Keratinocyte (primary cell): Measurements from ENCODE around the gene CLCN7. TPM values are rescaled to one million over a fixed set of nuclear protein-coding genes. Genes with fewer than 3 reads are reported as not detected.

ENCODE experiments used
- DNase-seq: peaks from one replicate; pipeline ENCODE4 v3.0.0-alpha.2; 2011; ENCODE audit warnings: low read depth, missing footprints, low spot score
- FAIRE-seq: peaks from 2 replicates; lab custom pipeline; 2011; peaks lifted over from hg19 to GRCh38; lab: Jason Lieb, UNC
- H2AFZ ChIP-seq: 2 replicates; pipeline ENCODE4 v1.6.0; 2012; ENCODE audit warnings: low read length, control low read depth, inconsistent platforms; ENCODE audit not compliant: control insufficient read depth
- H3K27ac ChIP-seq: 2 replicates; pipeline ENCODE4 v1.5.1; 2011; ENCODE audit warnings: low read length; ENCODE audit not compliant: control insufficient read depth, insufficient read depth
- H3K27me3 ChIP-seq: 3 replicates; pipeline ENCODE4 v1.6.0; 2011; ENCODE audit warnings: low read length; ENCODE audit not compliant: control insufficient read depth, insufficient read depth; ENCODE audit errors: extremely low read depth
- H3K36me3 ChIP-seq, 2 experiments: 2 replicates in 1 of 2; 3 replicates in 1 of 2; pipeline ENCODE4 v1.5.1; 2011; ENCODE audit warnings: low read length in 2 of 2, mild to moderate bottlenecking in 1 of 2; ENCODE audit not compliant: control insufficient read depth in 2 of 2, insufficient read depth in 2 of 2; ENCODE audit errors: extremely low read depth in 1 of 2
- H3K4me1 ChIP-seq: 3 replicates; pipeline ENCODE4 v1.5.1; 2011; ENCODE audit warnings: low read length; ENCODE audit not compliant: control insufficient read depth, insufficient read depth; ENCODE audit errors: extremely low read depth
- H3K4me2 ChIP-seq: 3 replicates; pipeline ENCODE4 v1.6.0; 2011; ENCODE audit warnings: low read depth, low read length; ENCODE audit not compliant: control insufficient read depth, insufficient read depth; ENCODE audit errors: extremely low read depth
- H3K4me3 ChIP-seq, 3 experiments: fragments of 200-600 bp in 1 of 3; sonication (generic) in 1 of 3; 2 replicates in 2 of 3; 3 replicates in 1 of 3; pipeline ENCODE4 v1.5.1; 2011 to 2016; ENCODE audit warnings: low read length in 3 of 3, mild to moderate bottlenecking in 3 of 3, control low read depth in 2 of 3, inconsistent platforms in 1 of 3, low read depth in 1 of 3, mixed read lengths in 1 of 3, mixed run types in 1 of 3, moderate library complexity in 1 of 3; ENCODE audit not compliant: control insufficient read depth in 2 of 3, insufficient read depth in 2 of 3; ENCODE audit errors: extremely low read depth in 1 of 3
- H3K79me2 ChIP-seq: 2 replicates; pipeline ENCODE4 v1.6.0; 2012; ENCODE audit warnings: low read length; ENCODE audit not compliant: control insufficient read depth, insufficient read depth
- H3K9ac ChIP-seq: 3 replicates; pipeline ENCODE4 v1.6.0; 2011; ENCODE audit warnings: low read length; ENCODE audit not compliant: control insufficient read depth, insufficient read depth; ENCODE audit errors: extremely low read depth
- H3K9me1 ChIP-seq: 3 replicates; pipeline ENCODE4 v1.6.0; 2011; ENCODE audit warnings: low read length; ENCODE audit not compliant: control insufficient read depth, insufficient read depth; ENCODE audit errors: extremely low read depth
- H3K9me3 ChIP-seq: 2 replicates; pipeline ENCODE4 v1.5.1; 2012; ENCODE audit warnings: low read depth, low read length; ENCODE audit not compliant: control insufficient read depth
- H4K20me1 ChIP-seq: 3 replicates; pipeline ENCODE4 v1.6.0; 2011; ENCODE audit warnings: low read length; ENCODE audit not compliant: control insufficient read depth, insufficient read depth; ENCODE audit errors: extremely low read depth
- EZH2 ChIP-seq: IDR thresholded peaks from one replicate; pipeline ENCODE4 v1.6.1; 2012; ENCODE audit warnings: inconsistent platforms, mild to moderate bottlenecking, low read length, moderate library complexity
- dilution Hi-C: fragments of 300-500 bp; cut with MboI; formaldehyde crosslinking; loops from one replicate; pipeline ENCODE4 v1.7.0; 2020; ENCODE audit warnings: low sequenced_read_pairs; ENCODE audit not compliant: extremely low pct_ligation_motif_present
- polyA plus RNA-seq, 5 experiments: library from polyadenylated mRNA; depleted of rRNA in 3 of 5; stranded (reverse) in 3 of 5; stranded (forward) in 1 of 5; unstranded in 1 of 5; fragments of >200 nt; gene quantifications; 1 replicate in 1 of 5; 2 replicates in 3 of 5; 3 replicates in 1 of 5; pipeline versions ENCODE4 v1.2.1 to v1.2.3, GENCODE V29; 2011 to 2012; ENCODE audit warnings: missing spikeins in 2 of 5, low read depth in 1 of 5, low replicate concordance in 1 of 5
- TF ChIP-seq, protein P1 (sequence below), 3 experiments: IDR thresholded peaks in 1 of 3; conservative IDR thresholded peaks in 1 of 3; optimal IDR thresholded peaks in 1 of 3; 2 replicates in 2 of 3; 3 replicates in 1 of 3; pipeline versions ENCODE3 to v1.5.1; 2011; ENCODE audit warnings: low read length in 3 of 3, mild to moderate bottlenecking in 3 of 3, moderate library complexity in 2 of 3, control low read depth in 1 of 3, inconsistent platforms in 1 of 3; ENCODE audit not compliant: insufficient read depth in 2 of 3; ENCODE audit errors: extremely low read depth in 1 of 3

CLCN7 gene
- polyA plus RNA-seq, 1 donor (not counting 4 experiments of a cell fraction or from before 2014, with no cell fraction given), result 13.3 TPM

DNA sequence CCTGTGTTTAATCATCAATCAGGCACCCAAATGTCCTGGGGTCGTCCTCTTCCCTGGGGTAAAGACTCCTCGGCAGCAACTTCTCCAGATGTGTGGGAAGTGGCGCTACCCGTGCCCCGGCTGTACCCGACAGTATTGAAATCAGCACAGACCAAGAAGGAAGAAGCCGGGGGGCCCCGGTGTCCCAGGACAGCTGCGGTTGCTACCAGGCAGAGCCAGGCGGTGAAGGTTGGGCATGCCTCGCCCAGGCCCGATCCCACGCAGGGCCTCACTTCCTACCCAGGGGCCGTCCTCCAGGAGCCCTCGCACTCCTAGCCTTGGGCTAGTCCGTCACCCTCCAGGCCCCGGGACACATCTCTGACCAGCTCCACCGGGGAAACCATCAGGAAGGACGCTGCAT is 21.5 kb downstream of the CLCN7 start:
- no peak overlapping the region for H3K4me2 ChIP-seq
- H3K27ac ChIP-seq, result no peak overlapping the region
- no peak for FAIRE-seq
- no peaks in the 10 kb centered on the region for H3K4me1 ChIP-seq
- no peaks in the 10 kb centered on the region for H4K20me1 ChIP-seq
- TF ChIP-seq, protein P1, sequence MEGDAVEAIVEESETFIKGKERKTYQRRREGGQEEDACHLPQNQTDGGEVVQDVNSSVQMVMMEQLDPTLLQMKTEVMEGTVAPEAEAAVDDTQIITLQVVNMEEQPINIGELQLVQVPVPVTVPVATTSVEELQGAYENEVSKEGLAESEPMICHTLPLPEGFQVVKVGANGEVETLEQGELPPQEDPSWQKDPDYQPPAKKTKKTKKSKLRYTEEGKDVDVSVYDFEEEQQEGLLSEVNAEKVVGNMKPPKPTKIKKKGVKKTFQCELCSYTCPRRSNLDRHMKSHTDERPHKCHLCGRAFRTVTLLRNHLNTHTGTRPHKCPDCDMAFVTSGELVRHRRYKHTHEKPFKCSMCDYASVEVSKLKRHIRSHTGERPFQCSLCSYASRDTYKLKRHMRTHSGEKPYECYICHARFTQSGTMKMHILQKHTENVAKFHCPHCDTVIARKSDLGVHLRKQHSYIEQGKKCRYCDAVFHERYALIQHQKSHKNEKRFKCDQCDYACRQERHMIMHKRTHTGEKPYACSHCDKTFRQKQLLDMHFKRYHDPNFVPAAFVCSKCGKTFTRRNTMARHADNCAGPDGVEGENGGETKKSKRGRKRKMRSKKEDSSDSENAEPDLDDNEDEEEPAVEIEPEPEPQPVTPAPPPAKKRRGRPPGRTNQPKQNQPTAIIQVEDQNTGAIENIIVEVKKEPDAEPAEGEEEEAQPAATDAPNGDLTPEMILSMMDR (optimal IDR thresholded peaks at IDR 0.05 in 1 of 3, IDR thresholded peaks at IDR 0.05 in 1 of 3, conservative IDR thresholded peaks at IDR 0.05 in 1 of 3; ENCODE audit: extremely low read depth in 1 of 3, insufficient read depth in 2 of 3, low read length in 3 of 3), result no peak
- no peak for TF ChIP-seq EZH2
- no peaks in the 10 kb centered on the region for H3K79me2 ChIP-seq
- no peak overlapping the region for H2AFZ ChIP-seq
- H3K36me3 ChIP-seq, result peaks cover 0 to 29% of the 10 kb centered on the region in 2 experiments
- H3K9ac ChIP-seq, result no peak overlapping the region
- no peaks in the 10 kb centered on the region for H3K27me3 ChIP-seq
- H3K9me3 ChIP-seq, result no peaks in the 10 kb centered on the region
- H3K9me1 ChIP-seq, result no peaks in the 10 kb centered on the region
- DNase-seq, result no peak
- dilution Hi-C loops, result no loop called here
- H3K4me3 ChIP-seq, result no peak overlapping the region

DNA sequence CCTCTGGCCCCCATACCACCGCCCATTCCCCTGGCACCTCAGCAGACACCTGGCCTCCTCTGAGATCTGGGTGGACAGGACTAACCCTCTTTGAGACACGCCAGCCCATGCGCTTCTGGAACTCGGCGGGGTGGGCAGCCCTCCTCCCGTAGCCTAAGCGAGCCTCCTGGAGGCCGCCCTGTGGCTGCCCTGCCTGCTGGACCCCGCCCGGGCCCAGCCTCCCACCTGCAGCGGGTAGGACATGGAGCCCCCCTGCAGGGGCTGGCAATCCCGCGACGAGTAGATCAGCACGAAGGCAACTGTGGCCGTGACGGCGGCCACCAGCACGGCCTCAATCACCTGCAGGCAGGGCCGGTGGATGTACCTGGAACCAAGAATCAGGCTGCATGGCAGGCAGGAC is 22.3 kb downstream of the CLCN7 start:
- H3K9me3 ChIP-seq, result no peaks in the 10 kb centered on the region
- no peaks in the 10 kb centered on the region for H3K27me3 ChIP-seq
- TF ChIP-seq, protein P1 (optimal IDR thresholded peaks at IDR 0.05 in 1 of 3, IDR thresholded peaks at IDR 0.05 in 1 of 3, conservative IDR thresholded peaks at IDR 0.05 in 1 of 3; ENCODE audit: extremely low read depth in 1 of 3, insufficient read depth in 2 of 3, low read length in 3 of 3), result no peak
- TF ChIP-seq EZH2, result no peak
- no peaks in the 10 kb centered on the region for H4K20me1 ChIP-seq
- H3K4me2 ChIP-seq, result no peak overlapping the region
- no peak overlapping the region for H3K27ac ChIP-seq
- H3K79me2 ChIP-seq, result no peaks in the 10 kb centered on the region
- H3K9me1 ChIP-seq, result no peaks in the 10 kb centered on the region
- no peak overlapping the region for H3K4me3 ChIP-seq
- no peak overlapping the region for H3K9ac ChIP-seq
- no peak for FAIRE-seq
- dilution Hi-C loops, result no loop called here
- no peak for DNase-seq
- peaks cover 0 to 30% of the 10 kb centered on the region in 2 experiments for H3K36me3 ChIP-seq
- no peak overlapping the region for H2AFZ ChIP-seq
- H3K4me1 ChIP-seq, result no peaks in the 10 kb centered on the region
